PC-9 (cell line): Measurements from ENCODE around the gene TP53RK.

Experiments
- CTCF ChIP-seq: fragments of 200-600 bp; sonication (generic); conservative IDR thresholded peaks from 2 replicates; pipeline ENCODE4 v1.6.1; 2017; ENCODE audit warnings: mixed run types, antibody characterized with exemption, mild to moderate bottlenecking, moderate library complexity
- EZH2 ChIP-seq: fragments of 200-600 bp; sonication (generic); IDR thresholded peaks from 2 replicates; pipeline ENCODE4 v1.8.0; 2017; ENCODE audit warnings: antibody characterized with exemption, low read depth

- TF ChIP-seq CTCF, result no peak
- no peak for TF ChIP-seq EZH2
These were observed 25.7 kb downstream of the TP53RK start for GRCh38 chr20:46663531-46663930.
